HCT116 (cell line): ENCODE data around the gene MSL1. TPM values are rescaled to one million over a fixed set of nuclear protein-coding genes. Genes with fewer than 3 reads are reported as not detected.

ENCODE experiments used
- ATAC-seq: fragments of 200-7000 bp; cut with Tn5 transposase; 2 replicates; pipeline ENCODE4 v1.9.1; 2020; ENCODE audit warnings: mild to moderate bottlenecking, moderate library complexity
- BruUV-seq: library from RNA; stranded (reverse); fragments of 400-500 nt; replicated peaks from 2 replicates; lab custom pipeline; 2021; lab: Mats Ljungman, UMichigan
- CTCF ChIA-PET: fragments of 300-600 bp; sonication (Branson Sonifier 250); formaldehyde crosslinking; loops from one replicate; lab custom pipeline; 2021; ENCODE audit warnings: antibody characterized with exemption; lab: Charles Lee
- POLR2A ChIA-PET: fragments of 300-600, 350-600 bp; sonication (Branson Sonifier 250); formaldehyde crosslinking; loops from one replicate; lab custom pipeline; 2021; ENCODE audit warnings: antibody characterized with exemption; lab: Charles Lee
- RAD21 ChIA-PET, 2 experiments: fragments of 300-600 bp; sonication (Branson Sonifier 250); formaldehyde crosslinking; loops; one replicate each; lab custom pipeline; 2023; ENCODE audit warnings: low total read pairs in 2 of 2; ENCODE audit not compliant: uncharacterized antibody in 2 of 2, unreplicated experiment in 2 of 2, low non-redundant PET in 1 of 2; lab: Charles Lee
- DNase-seq: peaks from one replicate; pipeline ENCODE4 v3.0.0-alpha.2; 2010; ENCODE audit warnings: low read depth, low spot score
- H2AFZ ChIP-seq: fragments of 200-600 bp; shearing (Covaris generic), sonication (generic); 2 replicates; pipeline ENCODE4 v1.6.1; 2017; ENCODE audit warnings: low read depth, mixed run types, mixed read lengths, antibody characterized with exemption, low read length; ENCODE audit not compliant: poor library complexity, severe bottlenecking
- H3K27ac ChIP-seq: 2 replicates; pipeline ENCODE4 v1.5.1; 2012; ENCODE audit warnings: low read depth, low read length
- H3K27me3 ChIP-seq: fragments of 200-600 bp; sonication (generic); 2 replicates; pipeline ENCODE4 v1.6.1; 2016; ENCODE audit warnings: mixed run types, low read length, mixed read lengths; ENCODE audit not compliant: insufficient read depth
- H3K36me3 ChIP-seq, 2 experiments: fragments of 200-500 bp in 1 of 2; fragments of 200-600 bp in 1 of 2; sonication (Bioruptor generic) in 1 of 2; sonication (generic) in 1 of 2; 2 replicates each; pipeline versions ENCODE4 v1.5.1 to v1.6.1; 2014 to 2016; ENCODE audit warnings: low read length in 2 of 2, inconsistent platforms in 1 of 2, mixed read lengths in 1 of 2, mixed run types in 1 of 2; ENCODE audit not compliant: insufficient read depth in 2 of 2, control insufficient read depth in 1 of 2
- H3K4me1 ChIP-seq, 2 experiments: fragments of 200-600 bp in 1 of 2; sonication (generic) in 1 of 2; 2 replicates each; pipeline versions ENCODE4 v1.5.1 to v1.6.1; 2012 to 2017; ENCODE audit warnings: low read length in 2 of 2, inconsistent platforms in 1 of 2, mild to moderate bottlenecking in 1 of 2, mixed read lengths in 1 of 2, mixed run types in 1 of 2, moderate library complexity in 1 of 2; ENCODE audit not compliant: insufficient read depth in 2 of 2, control insufficient read depth in 1 of 2
- H3K4me2 ChIP-seq: fragments of 200-600 bp; sonication (generic); 2 replicates; pipeline ENCODE4 v1.6.1; 2017; ENCODE audit warnings: mixed run types, low read length, mixed read lengths
- H3K4me3 ChIP-seq, 2 experiments: fragments of 200-600 bp in 1 of 2; sonication (generic) in 1 of 2; replicated peaks in 1 of 2; 2 replicates each; pipeline ENCODE4 v1.5.1; 2011 to 2016; ENCODE audit warnings: low read length in 2 of 2, control low read depth in 1 of 2, low read depth in 1 of 2, mild to moderate bottlenecking in 1 of 2, mixed read lengths in 1 of 2, mixed run types in 1 of 2
- H3K79me2 ChIP-seq: fragments of 200-600 bp; sonication (generic); 2 replicates; pipeline ENCODE4 v1.6.1; 2017; ENCODE audit warnings: mild to moderate bottlenecking, mixed run types, low read length, moderate library complexity, mixed read lengths; ENCODE audit not compliant: insufficient read depth
- H3K9ac ChIP-seq: fragments of 200-600 bp; sonication (generic); 2 replicates; pipeline ENCODE4 v1.6.1; 2016; ENCODE audit warnings: low read length, mixed read lengths
- H3K9me2 ChIP-seq: fragments of 200-600 bp; sonication (generic), shearing (Covaris generic); 2 replicates; pipeline ENCODE4 v1.6.1; 2017; ENCODE audit warnings: mixed run types, mild to moderate bottlenecking, moderate library complexity; ENCODE audit not compliant: insufficient read depth
- H3K9me3 ChIP-seq, 2 experiments: fragments of 200-500 bp in 1 of 2; fragments of 200-600 bp in 1 of 2; sonication (Bioruptor generic) in 1 of 2; sonication (generic) in 1 of 2; 2 replicates each; pipeline ENCODE4 v1.6.1; 2014 to 2017; ENCODE audit warnings: low read length in 2 of 2, mixed read lengths in 2 of 2, inconsistent platforms in 1 of 2, low read depth in 1 of 2, mild to moderate bottlenecking in 1 of 2, mixed run types in 1 of 2, moderate library complexity in 1 of 2; ENCODE audit not compliant: control insufficient read depth in 1 of 2, insufficient read depth in 1 of 2
- H4K20me1 ChIP-seq: fragments of 200-600 bp; sonication (generic), shearing (Covaris generic); 2 replicates; pipeline ENCODE4 v1.6.1; 2017; ENCODE audit warnings: mixed run types, mild to moderate bottlenecking, moderate library complexity; ENCODE audit not compliant: insufficient read depth
- CEBPB ChIP-seq: IDR thresholded peaks from 2 replicates; pipeline ENCODE4 v1.6.1; 2012; ENCODE audit warnings: low read depth
- EGR1 ChIP-seq: IDR thresholded peaks from 2 replicates; pipeline ENCODE4 v1.6.1; 2012; ENCODE audit warnings: low read depth
- ELF1 ChIP-seq: IDR thresholded peaks from 2 replicates; pipeline ENCODE4 v1.6.1; 2012; ENCODE audit warnings: low read depth, borderline replicate concordance
- EZH2 ChIP-seq: fragments of 200-600 bp; sonication (generic); IDR thresholded peaks from 2 replicates; pipeline ENCODE4 v1.6.1; 2017; ENCODE audit warnings: antibody characterized with exemption, mixed run types
- FOSL1 ChIP-seq: IDR thresholded peaks from 2 replicates; pipeline ENCODE4 v1.6.1; 2012; ENCODE audit warnings: low read depth
- JUND ChIP-seq: IDR thresholded peaks from 2 replicates; pipeline ENCODE4 v1.6.1; 2012
- POLR2AphosphoS5 ChIP-seq: IDR thresholded peaks from 2 replicates; pipeline ENCODE4 v1.6.1; 2011; ENCODE audit warnings: mild to moderate bottlenecking, low read depth, low read length, moderate library complexity
- SIN3A ChIP-seq: IDR thresholded peaks from 2 replicates; pipeline ENCODE4 v1.6.1; 2012; ENCODE audit warnings: low read depth
- SP1 ChIP-seq: IDR thresholded peaks from 2 replicates; pipeline ENCODE4 v1.6.1; 2012; ENCODE audit warnings: low read depth
- SRF ChIP-seq: IDR thresholded peaks from 2 replicates; pipeline ENCODE4 v1.6.1; 2012; ENCODE audit warnings: low read depth
- TCF7L2 ChIP-seq: IDR thresholded peaks from 2 replicates; pipeline ENCODE4 v1.7.0; 2011; ENCODE audit warnings: borderline replicate concordance, inconsistent platforms; ENCODE audit not compliant: insufficient read depth, insufficient read length; ENCODE audit errors: extremely low read depth
- YY1 ChIP-seq: IDR thresholded peaks from 2 replicates; pipeline ENCODE4 v1.6.1; 2011; ENCODE audit warnings: low read length, low read depth, moderate library complexity, mild to moderate bottlenecking; ENCODE audit not compliant: insufficient replicate concordance; ENCODE audit errors: extremely low read depth
- ZFX ChIP-seq: fragments of 450-650 bp; IDR thresholded peaks from 2 replicates; pipeline ENCODE4 v1.6.1; 2017
- ZNF274 ChIP-seq: fragments of 200-500 bp; sonication (Bioruptor generic); IDR thresholded peaks from 2 replicates; pipeline ENCODE4 v1.6.1; 2014; ENCODE audit warnings: mild to moderate bottlenecking, low read depth, low read length, inconsistent platforms
- intact Hi-C: fragments of 100-400 bp; cut with micrococcal nuclease; formaldehyde crosslinking; loops from 2 replicates; pipeline ENCODE4 v1.10.0; 2022
- total RNA-seq: library from RNA; stranded (reverse); gene quantifications from one replicate; pipeline ENCODE4 v1.2.1, GENCODE V29; 2021; ENCODE audit not compliant: unreplicated experiment
- TF ChIP-seq, protein P1 (sequence below): IDR thresholded peaks from 2 replicates; pipeline ENCODE4 v1.6.1; 2012
- TF ChIP-seq, protein P2 (sequence below): IDR thresholded peaks from 2 replicates; pipeline ENCODE4 v1.6.1; 2012; ENCODE audit warnings: low read depth
- TF ChIP-seq, protein P3 (sequence below): IDR thresholded peaks from 2 replicates; pipeline ENCODE4 v1.6.1; 2012
- TF ChIP-seq, protein P4 (sequence below), 3 experiments: fragments of 200-600 bp in 1 of 3; sonication (generic) in 1 of 3; IDR thresholded peaks in 2 of 3; conservative IDR thresholded peaks in 1 of 3; 2 replicates each; pipeline ENCODE4 v1.5.1; 2012 to 2017; ENCODE audit warnings: low read depth in 2 of 3, low read length in 2 of 3, antibody characterized with exemption in 1 of 3, borderline replicate concordance in 1 of 3, control low read depth in 1 of 3, mild to moderate bottlenecking in 1 of 3, mixed read lengths in 1 of 3, mixed run types in 1 of 3, moderate library complexity in 1 of 3; ENCODE audit not compliant: insufficient read depth in 1 of 3

Gene MSL1
- total RNA-seq, 1 experiment from 2014 or later, result 67.2 TPM

DNA sequence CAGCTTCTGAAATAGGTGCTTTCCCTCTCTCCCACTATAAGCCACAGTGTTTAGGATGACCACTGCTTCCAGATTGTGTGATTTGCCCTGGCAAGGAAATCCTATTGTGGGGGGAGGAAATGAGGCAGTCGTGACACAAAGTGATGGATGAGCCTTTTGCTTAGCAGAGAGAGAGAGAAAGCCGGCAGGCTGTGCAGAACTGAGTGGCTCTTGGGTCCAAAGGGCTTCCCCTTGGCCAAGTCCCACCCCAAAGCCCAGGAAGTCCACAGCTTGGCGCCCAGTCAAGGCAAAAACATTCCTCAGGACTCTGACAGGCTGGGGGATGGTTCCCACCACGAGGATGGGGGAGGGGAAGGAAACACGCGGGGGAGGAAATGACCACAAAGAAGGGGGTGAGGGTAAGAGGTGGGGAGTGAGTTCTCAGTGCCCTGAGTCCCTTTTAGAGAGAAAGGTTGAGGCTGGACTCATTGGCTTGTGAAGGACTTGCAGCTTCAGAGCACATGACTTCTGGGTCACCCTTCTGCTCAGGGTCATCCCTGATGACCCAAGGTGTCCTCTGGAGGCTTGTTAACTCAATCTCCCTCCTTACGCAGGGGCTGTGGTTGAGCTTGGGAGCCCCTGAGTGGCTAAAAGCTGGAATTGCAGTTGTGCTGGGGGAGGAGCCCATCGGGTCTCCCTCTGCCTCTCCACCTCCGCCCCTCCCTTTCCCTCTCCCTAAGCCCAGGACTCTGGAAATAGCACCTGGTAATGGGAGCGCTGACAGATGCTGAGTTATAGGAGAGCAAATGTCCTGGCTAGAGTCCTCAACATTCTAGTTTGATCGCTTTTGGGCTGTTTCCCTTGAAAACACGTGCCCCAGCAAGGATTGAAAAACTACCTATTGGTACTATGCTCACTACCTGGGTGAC, 10.3 kb upstream of the MSL1 start:
- Histone ChIP-seq H3K27ac (peak overlapping the region; percentile 24; the same call in 1 of the 2 replicates), H3K4me1 (peaks cover 68 to 82% of the 10 kb centered on the region in 2 experiments), H3K27me3 (no peaks in the 10 kb centered on the region), H3K4me2 (peak overlapping the region; percentile 75), H3K36me3 (no peaks in the 10 kb centered on the region), H3K79me2 (no peaks in the 10 kb centered on the region), H3K9me2 (no peaks in the 10 kb centered on the region), H3K4me3 (no peak overlapping the region), H3K9ac (peak overlapping the region; percentile 43), H4K20me1 (no peaks in the 10 kb centered on the region), H2AFZ (peak overlapping the region; percentile 80), H3K9me3 (no peaks in the 10 kb centered on the region)
- DNase-seq (peak; percentile 81), ATAC-seq (peak; percentile 78)
- intact Hi-C loops, result loop anchor here (1.0 to 2.0 kb wide), 2 partner anchors 79 to 98 kb away; no protein-coding TSS in a partner anchor
- RAD21 ChIA-PET, result interaction anchor here (0.8 to 2.2 kb wide), 8 partner anchors 11 to 179 kb away, joined by 3 to 6 read pairs (median 3); partner anchors contain the start of gene NR1D1 (in 2 of the 2)
- CTCF ChIA-PET, result interaction anchor here (0.7 to 6.3 kb wide), 16 partner anchors 8 to 184 kb away, joined by 3 to 69 read pairs (median 6); partner anchors contain the start of genes LRRC3C, NR1D1 and ORMDL3
- POLR2A ChIA-PET, result interaction anchor here (1.0 to 8.1 kb wide), 2 partner anchors 11 to 12 kb away, joined by 3 to 160 read pairs; partner anchors contain the start of gene NR1D1
- BruUV-seq, result no TSS peak
- TF ChIP-seq ZNF274, result no peak
- TF ChIP-seq, protein P1, sequence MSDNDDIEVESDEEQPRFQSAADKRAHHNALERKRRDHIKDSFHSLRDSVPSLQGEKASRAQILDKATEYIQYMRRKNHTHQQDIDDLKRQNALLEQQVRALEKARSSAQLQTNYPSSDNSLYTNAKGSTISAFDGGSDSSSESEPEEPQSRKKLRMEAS, result peak; percentile 32; the same call in 1 of the 2 replicates
- no peak for TF ChIP-seq CEBPB
- no peak for TF ChIP-seq TCF7L2
- TF ChIP-seq ELF1, result no peak
- TF ChIP-seq ZFX, result no peak
- peak; percentile 26 for TF ChIP-seq YY1
- TF ChIP-seq, protein P2, sequence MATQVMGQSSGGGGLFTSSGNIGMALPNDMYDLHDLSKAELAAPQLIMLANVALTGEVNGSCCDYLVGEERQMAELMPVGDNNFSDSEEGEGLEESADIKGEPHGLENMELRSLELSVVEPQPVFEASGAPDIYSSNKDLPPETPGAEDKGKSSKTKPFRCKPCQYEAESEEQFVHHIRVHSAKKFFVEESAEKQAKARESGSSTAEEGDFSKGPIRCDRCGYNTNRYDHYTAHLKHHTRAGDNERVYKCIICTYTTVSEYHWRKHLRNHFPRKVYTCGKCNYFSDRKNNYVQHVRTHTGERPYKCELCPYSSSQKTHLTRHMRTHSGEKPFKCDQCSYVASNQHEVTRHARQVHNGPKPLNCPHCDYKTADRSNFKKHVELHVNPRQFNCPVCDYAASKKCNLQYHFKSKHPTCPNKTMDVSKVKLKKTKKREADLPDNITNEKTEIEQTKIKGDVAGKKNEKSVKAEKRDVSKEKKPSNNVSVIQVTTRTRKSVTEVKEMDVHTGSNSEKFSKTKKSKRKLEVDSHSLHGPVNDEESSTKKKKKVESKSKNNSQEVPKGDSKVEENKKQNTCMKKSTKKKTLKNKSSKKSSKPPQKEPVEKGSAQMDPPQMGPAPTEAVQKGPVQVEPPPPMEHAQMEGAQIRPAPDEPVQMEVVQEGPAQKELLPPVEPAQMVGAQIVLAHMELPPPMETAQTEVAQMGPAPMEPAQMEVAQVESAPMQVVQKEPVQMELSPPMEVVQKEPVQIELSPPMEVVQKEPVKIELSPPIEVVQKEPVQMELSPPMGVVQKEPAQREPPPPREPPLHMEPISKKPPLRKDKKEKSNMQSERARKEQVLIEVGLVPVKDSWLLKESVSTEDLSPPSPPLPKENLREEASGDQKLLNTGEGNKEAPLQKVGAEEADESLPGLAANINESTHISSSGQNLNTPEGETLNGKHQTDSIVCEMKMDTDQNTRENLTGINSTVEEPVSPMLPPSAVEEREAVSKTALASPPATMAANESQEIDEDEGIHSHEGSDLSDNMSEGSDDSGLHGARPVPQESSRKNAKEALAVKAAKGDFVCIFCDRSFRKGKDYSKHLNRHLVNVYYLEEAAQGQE, result no peak
- peak; percentile 54 for TF ChIP-seq EGR1
- TF ChIP-seq, protein P3, sequence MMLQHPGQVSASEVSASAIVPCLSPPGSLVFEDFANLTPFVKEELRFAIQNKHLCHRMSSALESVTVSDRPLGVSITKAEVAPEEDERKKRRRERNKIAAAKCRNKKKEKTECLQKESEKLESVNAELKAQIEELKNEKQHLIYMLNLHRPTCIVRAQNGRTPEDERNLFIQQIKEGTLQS, result no peak
- TF ChIP-seq SRF, result no peak
- no peak for TF ChIP-seq POLR2AphosphoS5
- TF ChIP-seq SP1, result no peak
- no peak for TF ChIP-seq FOSL1
- TF ChIP-seq, protein P4, sequence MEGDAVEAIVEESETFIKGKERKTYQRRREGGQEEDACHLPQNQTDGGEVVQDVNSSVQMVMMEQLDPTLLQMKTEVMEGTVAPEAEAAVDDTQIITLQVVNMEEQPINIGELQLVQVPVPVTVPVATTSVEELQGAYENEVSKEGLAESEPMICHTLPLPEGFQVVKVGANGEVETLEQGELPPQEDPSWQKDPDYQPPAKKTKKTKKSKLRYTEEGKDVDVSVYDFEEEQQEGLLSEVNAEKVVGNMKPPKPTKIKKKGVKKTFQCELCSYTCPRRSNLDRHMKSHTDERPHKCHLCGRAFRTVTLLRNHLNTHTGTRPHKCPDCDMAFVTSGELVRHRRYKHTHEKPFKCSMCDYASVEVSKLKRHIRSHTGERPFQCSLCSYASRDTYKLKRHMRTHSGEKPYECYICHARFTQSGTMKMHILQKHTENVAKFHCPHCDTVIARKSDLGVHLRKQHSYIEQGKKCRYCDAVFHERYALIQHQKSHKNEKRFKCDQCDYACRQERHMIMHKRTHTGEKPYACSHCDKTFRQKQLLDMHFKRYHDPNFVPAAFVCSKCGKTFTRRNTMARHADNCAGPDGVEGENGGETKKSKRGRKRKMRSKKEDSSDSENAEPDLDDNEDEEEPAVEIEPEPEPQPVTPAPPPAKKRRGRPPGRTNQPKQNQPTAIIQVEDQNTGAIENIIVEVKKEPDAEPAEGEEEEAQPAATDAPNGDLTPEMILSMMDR (IDR thresholded peaks at IDR 0.05 in 2 of 3, conservative IDR thresholded peaks at IDR 0.05 in 1 of 3; ENCODE audit: borderline replicate concordance in 1 of 3, insufficient read depth in 1 of 3, low read depth in 2 of 3, low read length in 2 of 3), result peak; percentile 71 to 90 (median 75)
- no peak for TF ChIP-seq EZH2
- TF ChIP-seq SIN3A, result no peak
- TF ChIP-seq JUND, result no peak
